Testis (tissue), 3 donors: ENCODE data around the gene PPM1H. TPM values are rescaled to one million over a fixed set of nuclear protein-coding genes. Genes with fewer than 3 reads are reported as not detected.
"Not testable (repeated sequence)": the region's sequence is repeated elsewhere in the genome, so short reads cannot be mapped to it uniquely, and the experiment has no call there.

ENCODE experiments used
- DNase-seq: peaks from one replicate; pipeline ENCODE4 v3.0.0-alpha.2; 2019
- H3K27ac ChIP-seq, 2 donors: fragments of 200-600 bp; sonication (generic); one replicate each; pipeline ENCODE4 v1.5.1; 2019
- H3K27me3 ChIP-seq: fragments of 200-600 bp; sonication (generic); one replicate; pipeline ENCODE4 v1.5.1; 2019
- H3K36me3 ChIP-seq: fragments of 200-600 bp; sonication (generic); one replicate; pipeline ENCODE4 v1.5.1; 2017; ENCODE audit warnings: low read depth; ENCODE audit errors: missing control alignments
- H3K4me1 ChIP-seq: fragments of 200-600 bp; sonication (generic); one replicate; pipeline ENCODE4 v1.5.1; 2019
- H3K4me3 ChIP-seq, 2 donors: fragments of 200-600 bp; sonication (generic); one replicate each; pipeline ENCODE4 v1.5.1; 2017 to 2019
- H3K9me3 ChIP-seq: fragments of 200-600 bp; sonication (generic); one replicate; pipeline ENCODE4 v1.5.1; 2017
- POLR2A ChIP-seq: fragments of 450-650 bp; IDR thresholded peaks from one replicate; pipeline ENCODE4 v1.6.1; 2017; ENCODE audit warnings: antibody characterized with exemption, mild to moderate bottlenecking, moderate library complexity
- WGBS, 2 donors: methylation state at CpG; one replicate each; pipeline ENCODE4 v1.1.5; 2018; 5-methylcytosine and 5-hydroxymethylcytosine counted together
- intact Hi-C: fragments of 100-400 bp; cut with DNase I; formaldehyde crosslinking; loops from one replicate; pipeline ENCODE4 v1.15.1; 2023; ENCODE audit warnings: low total_unique reads
- polyA plus RNA-seq: library from polyadenylated mRNA; stranded (reverse); fragments of 350-450 nt; fragmentation: Illumina TruSeq; extraction: RNeasy Lipid Tissue Mini Kit (QIAGEN cat#74804); gene quantifications from one replicate; pipeline ENCODE4 v1.2.3, GENCODE V29; 2014; ENCODE audit warnings: low read depth, low replicate concordance; ENCODE audit not compliant: insufficient read depth
- total RNA-seq, 2 donors: library from RNA; depleted of rRNA; stranded (reverse); fragments of >200 nt; gene quantifications; one replicate each; pipeline ENCODE4 v1.2.3, GENCODE V29; 2016
- TF ChIP-seq, protein P1 (sequence below), 3 experiments: fragments of 450-650 bp in 2 of 3; fragments of 200-600 bp in 1 of 3; sonication (generic) in 1 of 3; IDR thresholded peaks; one replicate each; pipeline ENCODE4 v1.5.1; 2016 to 2019; ENCODE audit warnings: antibody characterized with exemption in 3 of 3, mild to moderate bottlenecking in 2 of 3, moderate library complexity in 1 of 3

PPM1H gene
- total and polyA plus RNA-seq, 3 donors from 2014 or later = 2.5 to 9.1 (median 2.7) TPM

DNA sequence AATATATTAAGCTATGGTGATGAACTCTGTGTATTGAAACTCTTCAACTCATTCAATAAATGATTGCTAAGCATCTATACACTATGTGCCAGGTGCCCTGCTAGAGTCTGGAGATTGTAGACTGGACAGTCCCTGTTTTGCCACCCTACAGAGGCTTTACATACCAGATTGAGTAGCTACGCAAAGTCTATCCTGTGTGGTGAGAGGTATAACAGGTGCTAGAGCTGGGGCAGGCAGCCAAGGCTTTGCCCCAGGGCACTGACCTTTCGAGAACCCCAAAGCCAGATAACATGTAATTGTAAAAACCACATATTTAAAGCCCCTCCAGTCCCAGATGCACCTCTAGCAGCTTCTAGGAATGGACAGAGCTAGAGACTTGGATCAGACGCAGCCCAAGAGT, 52.8 kb downstream of the PPM1H start:
- intact Hi-C loops = no loop called here
- no peak overlapping the region for H3K27ac ChIP-seq
- WGBS, 2 donors = 86 to 88% methylated on average over 3 of the region's 3 CpGs
- no peak for DNase-seq
- H3K27me3 ChIP-seq = no peaks in the 10 kb centered on the region
- no peaks in the 10 kb centered on the region for H3K4me1 ChIP-seq
- no peak overlapping the region for H3K4me3 ChIP-seq
- no peaks in the 10 kb centered on the region for H3K9me3 ChIP-seq
- TF ChIP-seq POLR2A = no peak
- TF ChIP-seq, protein P1, sequence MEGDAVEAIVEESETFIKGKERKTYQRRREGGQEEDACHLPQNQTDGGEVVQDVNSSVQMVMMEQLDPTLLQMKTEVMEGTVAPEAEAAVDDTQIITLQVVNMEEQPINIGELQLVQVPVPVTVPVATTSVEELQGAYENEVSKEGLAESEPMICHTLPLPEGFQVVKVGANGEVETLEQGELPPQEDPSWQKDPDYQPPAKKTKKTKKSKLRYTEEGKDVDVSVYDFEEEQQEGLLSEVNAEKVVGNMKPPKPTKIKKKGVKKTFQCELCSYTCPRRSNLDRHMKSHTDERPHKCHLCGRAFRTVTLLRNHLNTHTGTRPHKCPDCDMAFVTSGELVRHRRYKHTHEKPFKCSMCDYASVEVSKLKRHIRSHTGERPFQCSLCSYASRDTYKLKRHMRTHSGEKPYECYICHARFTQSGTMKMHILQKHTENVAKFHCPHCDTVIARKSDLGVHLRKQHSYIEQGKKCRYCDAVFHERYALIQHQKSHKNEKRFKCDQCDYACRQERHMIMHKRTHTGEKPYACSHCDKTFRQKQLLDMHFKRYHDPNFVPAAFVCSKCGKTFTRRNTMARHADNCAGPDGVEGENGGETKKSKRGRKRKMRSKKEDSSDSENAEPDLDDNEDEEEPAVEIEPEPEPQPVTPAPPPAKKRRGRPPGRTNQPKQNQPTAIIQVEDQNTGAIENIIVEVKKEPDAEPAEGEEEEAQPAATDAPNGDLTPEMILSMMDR (IDR thresholded peaks at IDR 0.05) = no peak
- no peaks in the 10 kb centered on the region for H3K36me3 ChIP-seq

DNA sequence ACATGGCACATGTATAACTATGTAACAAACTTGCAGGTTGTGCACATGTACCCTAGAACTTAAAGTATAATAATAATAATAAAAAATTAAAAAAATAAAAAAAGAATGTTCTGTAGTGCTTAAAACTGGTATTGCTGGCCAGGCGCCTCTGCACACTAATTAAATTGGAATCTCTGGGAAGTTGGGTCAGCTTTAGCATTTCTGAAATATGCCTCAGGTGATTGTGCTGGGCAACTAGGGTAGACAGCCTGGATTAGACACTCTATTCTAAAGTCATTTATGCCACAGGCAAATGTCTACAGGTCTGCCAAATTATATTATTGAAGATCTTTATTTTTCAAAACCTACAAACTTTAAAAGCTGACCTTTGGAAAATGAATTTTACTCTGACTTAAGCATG, 55.3 kb downstream of the PPM1H start:
- H3K36me3 ChIP-seq = no peaks in the 10 kb centered on the region
- intact Hi-C loops = no loop called here
- no peaks in the 10 kb centered on the region for H3K9me3 ChIP-seq
- no peak overlapping the region for H3K27ac ChIP-seq
- DNase-seq = no peak
- H3K4me1 ChIP-seq = peaks cover 5% of the 10 kb centered on the region
- H3K4me3 ChIP-seq = no peak overlapping the region
- 92 to 94% methylated on average over 1 of the region's 1 CpG for WGBS, 2 donors
- TF ChIP-seq, protein P1 (IDR thresholded peaks at IDR 0.05) = no peak
- TF ChIP-seq POLR2A = no peak
- H3K27me3 ChIP-seq = no peaks in the 10 kb centered on the region

DNA sequence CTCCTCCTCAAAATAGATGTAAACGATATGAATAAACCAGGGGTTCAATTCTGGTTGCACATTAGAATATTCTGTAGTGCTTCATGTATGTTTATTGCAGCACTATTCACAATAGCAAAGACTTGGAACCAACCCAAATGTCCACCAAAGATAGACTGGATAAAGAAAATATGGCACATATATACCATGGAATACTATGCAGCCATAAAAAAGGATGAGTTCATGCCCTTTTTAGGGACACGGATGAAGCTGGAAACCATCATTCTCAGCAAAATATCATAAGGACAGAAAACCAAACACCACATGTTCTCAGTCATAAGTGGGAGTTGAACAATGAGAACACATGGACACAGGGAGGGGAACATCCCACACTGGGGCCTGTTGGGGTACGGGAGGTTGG, 55.7 kb downstream of the PPM1H start:
- 71 to 83% methylated on average over 3 of the region's 3 CpGs for WGBS, 2 donors
- intact Hi-C loops, DNase-seq: not testable (repeated sequence)

DNA sequence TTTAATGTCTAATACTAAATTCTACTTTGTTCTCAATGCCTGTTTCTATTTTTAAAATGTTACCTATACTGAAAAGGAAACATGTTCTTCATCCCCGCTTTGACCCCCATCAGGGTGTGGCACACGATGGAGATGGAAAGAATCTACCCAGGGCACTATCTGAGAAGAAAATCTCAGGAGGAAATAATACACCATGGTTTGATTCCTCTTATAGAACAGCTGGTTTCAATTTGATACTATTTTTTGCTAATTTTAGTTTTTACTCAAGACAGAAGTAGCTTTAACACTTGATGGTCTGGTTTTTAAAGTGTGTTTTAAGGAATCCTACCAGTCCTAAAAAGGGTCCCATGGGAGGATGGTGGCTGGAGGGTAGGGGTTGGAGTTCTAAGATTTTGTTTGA, 56.7 kb downstream of the PPM1H start:
- WGBS, 2 donors = 62 to 76% methylated on average over 2 of the region's 2 CpGs

More for the DNA sequence above, 55.7 kb downstream of the PPM1H start:
- not testable (repeated sequence) for H3K9me3 ChIP-seq, H3K36me3 ChIP-seq, H3K4me1 ChIP-seq, H3K4me3 ChIP-seq, H3K27ac ChIP-seq, H3K27me3 ChIP-seq

DNA sequence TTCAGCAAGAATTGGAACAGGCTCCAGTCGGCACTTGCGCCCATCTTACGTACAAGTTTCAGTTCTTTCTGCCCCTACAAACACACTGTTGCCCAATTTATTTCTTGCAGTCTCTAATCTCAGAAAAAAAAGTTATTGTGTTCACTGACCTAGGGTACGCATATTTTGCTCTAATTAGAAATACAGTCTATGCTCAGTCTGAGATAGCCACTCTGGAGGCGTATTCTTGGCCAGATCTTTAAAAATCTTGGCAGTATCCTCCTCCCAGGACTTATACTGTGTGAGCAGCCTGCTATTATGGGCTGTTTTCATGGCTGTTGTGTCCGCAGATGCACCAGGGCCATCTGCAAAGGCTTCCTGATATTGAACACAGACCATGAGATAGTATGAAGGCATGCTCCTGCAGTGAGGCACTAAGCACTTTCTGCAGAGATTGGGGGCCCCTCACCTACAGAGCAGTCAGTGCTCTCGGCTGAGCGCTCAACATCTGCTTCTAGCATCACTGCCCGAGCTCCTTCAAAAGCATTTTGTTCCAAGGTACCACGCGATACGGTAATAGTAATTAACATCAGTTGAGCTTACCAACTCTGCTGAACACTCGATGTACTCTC, 57.9 kb downstream of the PPM1H start:
- no peak for TF ChIP-seq POLR2A
- TF ChIP-seq, protein P1 (IDR thresholded peaks at IDR 0.05) = no peak
- H3K27ac ChIP-seq = no peak overlapping the region
- DNase-seq = peak; percentile 13
- H3K27me3 ChIP-seq = no peaks in the 10 kb centered on the region
- no peak overlapping the region for H3K4me3 ChIP-seq
- no peaks in the 10 kb centered on the region for H3K9me3 ChIP-seq
- peaks cover 5% of the 10 kb centered on the region for H3K4me1 ChIP-seq
- 46 to 48% methylated on average over 13 of the region's 13 CpGs for WGBS, 2 donors
- H3K36me3 ChIP-seq = no peaks in the 10 kb centered on the region
- intact Hi-C loops = no loop called here

More for the DNA sequence above, 56.7 kb downstream of the PPM1H start:
- Histone ChIP-seq H3K4me1 (peaks cover 5% of the 10 kb centered on the region), H3K27ac (no peak overlapping the region), H3K27me3 (no peaks in the 10 kb centered on the region), H3K9me3 (no peaks in the 10 kb centered on the region), H3K4me3 (no peak overlapping the region), H3K36me3 (no peaks in the 10 kb centered on the region)
- no peak for TF ChIP-seq POLR2A
- TF ChIP-seq, protein P1 (IDR thresholded peaks at IDR 0.05) = no peak
- no peak for DNase-seq
- intact Hi-C loops = no loop called here
